ENCODE results near the gene FAM13C.

DNA sequence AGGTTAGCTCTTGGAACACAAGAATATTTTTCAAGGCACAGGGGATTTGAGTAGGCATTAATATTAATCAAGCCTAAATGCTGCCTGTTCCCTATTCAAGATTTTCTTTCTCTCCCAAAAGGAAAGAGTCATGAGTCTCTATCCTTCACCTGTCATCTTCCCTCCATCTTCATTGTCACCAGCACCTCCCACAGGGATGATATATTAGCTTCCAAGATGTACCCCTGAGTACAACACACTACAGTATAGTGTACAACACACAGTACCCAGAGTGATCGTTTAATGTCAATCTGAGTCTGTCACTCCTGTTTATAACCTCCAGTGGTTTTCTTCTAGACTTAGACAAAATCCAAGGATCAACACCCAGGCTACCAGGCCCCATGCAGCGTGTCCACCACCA is 50.1 kb downstream of the FAM13C start:
- TF ChIP-seq, protein P1, sequence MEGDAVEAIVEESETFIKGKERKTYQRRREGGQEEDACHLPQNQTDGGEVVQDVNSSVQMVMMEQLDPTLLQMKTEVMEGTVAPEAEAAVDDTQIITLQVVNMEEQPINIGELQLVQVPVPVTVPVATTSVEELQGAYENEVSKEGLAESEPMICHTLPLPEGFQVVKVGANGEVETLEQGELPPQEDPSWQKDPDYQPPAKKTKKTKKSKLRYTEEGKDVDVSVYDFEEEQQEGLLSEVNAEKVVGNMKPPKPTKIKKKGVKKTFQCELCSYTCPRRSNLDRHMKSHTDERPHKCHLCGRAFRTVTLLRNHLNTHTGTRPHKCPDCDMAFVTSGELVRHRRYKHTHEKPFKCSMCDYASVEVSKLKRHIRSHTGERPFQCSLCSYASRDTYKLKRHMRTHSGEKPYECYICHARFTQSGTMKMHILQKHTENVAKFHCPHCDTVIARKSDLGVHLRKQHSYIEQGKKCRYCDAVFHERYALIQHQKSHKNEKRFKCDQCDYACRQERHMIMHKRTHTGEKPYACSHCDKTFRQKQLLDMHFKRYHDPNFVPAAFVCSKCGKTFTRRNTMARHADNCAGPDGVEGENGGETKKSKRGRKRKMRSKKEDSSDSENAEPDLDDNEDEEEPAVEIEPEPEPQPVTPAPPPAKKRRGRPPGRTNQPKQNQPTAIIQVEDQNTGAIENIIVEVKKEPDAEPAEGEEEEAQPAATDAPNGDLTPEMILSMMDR (IDR thresholded peaks at IDR 0.05) = no peak
- no peak for TF ChIP-seq POLR2A (IDR thresholded peaks at IDR 0.05)

Measured in Peyer's patch (tissue), 4 donors.